CD4-positive, alpha-beta T cell treated with Interleukin-17A for 4 hours (primary cell): ENCODE results near the gene DYRK1A.

ENCODE experiments used
- DNase-seq: peaks from one replicate; pipeline ENCODE4 v3.0.0-alpha.2; 2020; ENCODE audit warnings: mixed read lengths

The DYRK1A gene

GRCh38 chr21:37568916-37569315 is 202.3 kb downstream of the DYRK1A start:
- DNase-seq: no peak

- DNase-seq: no peak
Observed at GRCh38 chr21:37571442-37571841, 204.9 kb downstream of the DYRK1A start.

- DNase-seq: no peak
Observed at GRCh38 chr21:37574316-37574715, 207.7 kb downstream of the DYRK1A start.

GRCh38 chr21:37574751-37575150 is 208.2 kb downstream of the DYRK1A start:
- no peak for DNase-seq

GRCh38 chr21:37575580-37575979 is 209.0 kb downstream of the DYRK1A start:
- no peak for DNase-seq
